ENCODE data around the gene ACBD6. TPM values are rescaled to one million over a fixed set of nuclear protein-coding genes. Genes with fewer than 3 reads are reported as not detected.

ACBD6 gene
- total RNA-seq, 1 experiment from 2014 or later: 74.7 TPM

- Histone ChIP-seq H3K4me3 (ENCODE audit: low read depth, low read length) (no peak overlapping the region), H3K36me3 (ENCODE audit: control insufficient read depth, insufficient read depth, low read length) (no peaks in the 10 kb centered on the region), H3K9me3 (no peaks in the 10 kb centered on the region), H3K27me3 (replicated peaks; ENCODE audit: control insufficient read depth, insufficient read depth, low read length) (no peaks in the 10 kb centered on the region), H3K4me1 (no peaks in the 10 kb centered on the region)
- intact Hi-C loops (cut with micrococcal nuclease; ENCODE audit: unreplicated experiment): loop anchor here (10.0 kb wide), 1 partner anchor 634 kb away; no protein-coding TSS in a partner anchor
- peaks cover 9% of the 10 kb centered on the region for H3K9me3 Mint-ChIP-seq (ENCODE audit: unreplicated experiment)
- no peak overlapping the region for H3K4me3 Mint-ChIP-seq (ENCODE audit: unreplicated experiment)
- H3K4me1 Mint-ChIP-seq (ENCODE audit: low read depth, unreplicated experiment): no peaks in the 10 kb centered on the region
- no peak overlapping the region for H3K27ac Mint-ChIP-seq (ENCODE audit: unreplicated experiment)
- ChIA-PET POLR2A (no interaction called here), CTCF (no interaction called here)
- no peaks in the 10 kb centered on the region for H3K27me3 Mint-ChIP-seq (ENCODE audit: insufficient read depth, unreplicated experiment)
- H3K36me3 Mint-ChIP-seq (ENCODE audit: insufficient read depth, unreplicated experiment): no peaks in the 10 kb centered on the region
- DNase-seq: no peak
- BruUV-seq (replicated peaks): no TSS peak
- TF ChIP-seq, protein P1, sequence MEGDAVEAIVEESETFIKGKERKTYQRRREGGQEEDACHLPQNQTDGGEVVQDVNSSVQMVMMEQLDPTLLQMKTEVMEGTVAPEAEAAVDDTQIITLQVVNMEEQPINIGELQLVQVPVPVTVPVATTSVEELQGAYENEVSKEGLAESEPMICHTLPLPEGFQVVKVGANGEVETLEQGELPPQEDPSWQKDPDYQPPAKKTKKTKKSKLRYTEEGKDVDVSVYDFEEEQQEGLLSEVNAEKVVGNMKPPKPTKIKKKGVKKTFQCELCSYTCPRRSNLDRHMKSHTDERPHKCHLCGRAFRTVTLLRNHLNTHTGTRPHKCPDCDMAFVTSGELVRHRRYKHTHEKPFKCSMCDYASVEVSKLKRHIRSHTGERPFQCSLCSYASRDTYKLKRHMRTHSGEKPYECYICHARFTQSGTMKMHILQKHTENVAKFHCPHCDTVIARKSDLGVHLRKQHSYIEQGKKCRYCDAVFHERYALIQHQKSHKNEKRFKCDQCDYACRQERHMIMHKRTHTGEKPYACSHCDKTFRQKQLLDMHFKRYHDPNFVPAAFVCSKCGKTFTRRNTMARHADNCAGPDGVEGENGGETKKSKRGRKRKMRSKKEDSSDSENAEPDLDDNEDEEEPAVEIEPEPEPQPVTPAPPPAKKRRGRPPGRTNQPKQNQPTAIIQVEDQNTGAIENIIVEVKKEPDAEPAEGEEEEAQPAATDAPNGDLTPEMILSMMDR (IDR thresholded peaks at IDR 0.05; ENCODE audit: insufficient read depth in 1 of 2, low read depth in 1 of 2, low read length in 1 of 2, severe bottlenecking in 1 of 2, unreplicated experiment in 1 of 2): no peak
These were observed 8.5 kb upstream of the ACBD6 start for GRCh38 chr1:180510882-180511281.

- H3K27me3 ChIP-seq (replicated peaks; ENCODE audit: control insufficient read depth, insufficient read depth, low read length): no peaks in the 10 kb centered on the region
- no peaks in the 10 kb centered on the region for H3K36me3 ChIP-seq (ENCODE audit: control insufficient read depth, insufficient read depth, low read length)
- TF ChIP-seq, protein P1 (IDR thresholded peaks at IDR 0.05; ENCODE audit: insufficient read depth in 1 of 2, low read depth in 1 of 2, low read length in 1 of 2, severe bottlenecking in 1 of 2, unreplicated experiment in 1 of 2): no peak
- H3K4me1 ChIP-seq: no peaks in the 10 kb centered on the region
- DNase-seq: no peak
- Mint-ChIP-seq H3K4me1 (ENCODE audit: low read depth, unreplicated experiment) (no peaks in the 10 kb centered on the region), H3K36me3 (ENCODE audit: insufficient read depth, unreplicated experiment) (no peaks in the 10 kb centered on the region), H3K4me3 (ENCODE audit: unreplicated experiment) (no peak overlapping the region), H3K27ac (ENCODE audit: unreplicated experiment) (no peak overlapping the region), H3K9me3 (ENCODE audit: unreplicated experiment) (peaks cover 9% of the 10 kb centered on the region), H3K27me3 (ENCODE audit: insufficient read depth, unreplicated experiment) (no peaks in the 10 kb centered on the region)
- ChIA-PET CTCF (no interaction called here), POLR2A (no interaction called here)
- H3K9me3 ChIP-seq: no peaks in the 10 kb centered on the region
- no peak overlapping the region for H3K4me3 ChIP-seq (ENCODE audit: low read depth, low read length)
- BruUV-seq (replicated peaks): no TSS peak
- intact Hi-C loops (cut with micrococcal nuclease; ENCODE audit: unreplicated experiment): no loop called here
These were observed 6.3 kb upstream of the ACBD6 start for GRCh38 chr1:180508725-180509097.

DNA sequence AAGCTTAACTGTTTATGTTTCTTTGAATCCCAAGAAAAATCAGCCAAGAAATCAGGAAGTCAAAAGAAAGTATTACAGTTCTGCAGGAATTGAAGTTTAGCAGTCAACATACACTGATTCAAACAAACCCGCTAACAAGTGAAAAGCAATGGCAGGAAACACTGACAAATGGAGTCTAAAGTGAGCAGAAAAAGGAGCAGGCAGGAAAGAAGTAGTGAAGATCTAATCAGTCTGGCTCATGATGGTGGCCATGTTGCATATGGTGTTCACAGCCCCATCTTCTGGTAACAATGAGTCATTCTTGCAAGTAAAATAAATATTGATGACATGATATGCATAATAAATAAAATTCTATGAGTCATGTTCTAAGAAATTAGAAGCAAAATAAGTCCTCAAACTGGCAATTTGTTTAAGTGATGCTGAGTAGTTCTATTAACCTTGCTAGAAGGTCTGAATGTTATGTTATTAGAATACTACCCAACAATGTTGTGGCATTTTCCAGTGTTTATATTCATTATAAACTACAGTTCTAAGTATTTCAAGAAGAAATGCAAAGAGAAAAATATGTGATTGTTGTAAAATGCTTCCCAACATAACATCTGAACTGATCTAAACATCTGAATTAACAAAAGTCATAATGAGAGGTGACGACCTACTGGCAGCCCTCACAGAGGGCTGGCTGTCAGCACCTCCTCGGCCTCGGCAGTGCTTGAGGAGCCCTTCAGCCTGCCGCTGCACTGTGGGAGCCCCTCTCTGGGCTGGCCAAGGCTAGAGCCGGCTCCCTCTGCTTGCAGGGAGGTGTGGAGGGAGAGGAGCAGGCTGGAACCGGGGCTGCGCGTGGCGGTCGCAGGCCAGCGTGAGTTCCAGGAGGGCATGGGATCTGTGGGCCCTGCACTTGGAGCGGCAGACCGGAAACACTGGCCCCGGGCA, 5.7 kb upstream of the ACBD6 start:
- no peaks in the 10 kb centered on the region for H3K36me3 ChIP-seq (ENCODE audit: control insufficient read depth, insufficient read depth, low read length)
- H3K27me3 ChIP-seq (replicated peaks; ENCODE audit: control insufficient read depth, insufficient read depth, low read length): no peaks in the 10 kb centered on the region
- DNase-seq: no peak
- H3K4me1 Mint-ChIP-seq (ENCODE audit: low read depth, unreplicated experiment): no peaks in the 10 kb centered on the region
- H3K9me3 ChIP-seq: no peaks in the 10 kb centered on the region
- TF ChIP-seq, protein P1 (IDR thresholded peaks at IDR 0.05; ENCODE audit: insufficient read depth in 1 of 2, low read depth in 1 of 2, low read length in 1 of 2, severe bottlenecking in 1 of 2, unreplicated experiment in 1 of 2): no peak
- H3K4me3 ChIP-seq (ENCODE audit: low read depth, low read length): no peak overlapping the region
- H3K36me3 Mint-ChIP-seq (ENCODE audit: insufficient read depth, unreplicated experiment): no peaks in the 10 kb centered on the region
- POLR2A ChIA-PET: no interaction called here
- H3K27ac Mint-ChIP-seq (ENCODE audit: unreplicated experiment): no peak overlapping the region
- no TSS peak for BruUV-seq (replicated peaks)
- CTCF ChIA-PET: no interaction called here
- no peaks in the 10 kb centered on the region for H3K27me3 Mint-ChIP-seq (ENCODE audit: insufficient read depth, unreplicated experiment)
- H3K4me3 Mint-ChIP-seq (ENCODE audit: unreplicated experiment): no peak overlapping the region
- intact Hi-C loops (cut with micrococcal nuclease; ENCODE audit: unreplicated experiment): no loop called here
- H3K4me1 ChIP-seq: no peaks in the 10 kb centered on the region
- H3K9me3 Mint-ChIP-seq (ENCODE audit: unreplicated experiment): peaks cover 9% of the 10 kb centered on the region

All from Caco-2 (cell line).